PC-3 (cell line): Measurements from ENCODE around the gene CDX2. TPM values are rescaled to one million over a fixed set of nuclear protein-coding genes. Genes with fewer than 3 reads are reported as not detected.

Experiments
- ATAC-seq: fragments of 200-7000 bp; cut with Tn5 transposase; 2 replicates; pipeline ENCODE4 v1.9.1; 2020; ENCODE audit warnings: mild to moderate bottlenecking, moderate library complexity
- BruUV-seq: library from RNA; stranded (reverse); fragments of 400-500 nt; replicated peaks from 2 replicates; lab custom pipeline; 2021; lab: Mats Ljungman, UMichigan
- CTCF ChIA-PET: fragments of 300-600 bp; sonication (Branson Sonifier 250); formaldehyde crosslinking; loops from one replicate; lab custom pipeline; 2022; ENCODE audit warnings: antibody characterized with exemption; lab: Charles Lee
- POLR2A ChIA-PET: fragments of 300-600 bp; sonication (Branson Sonifier 250); formaldehyde crosslinking; loops from one replicate; lab custom pipeline; 2022; ENCODE audit warnings: antibody characterized with exemption; ENCODE audit not compliant: unreplicated experiment; lab: Charles Lee
- DNase-seq: peaks from one replicate; pipeline ENCODE4 v3.0.0-alpha.2; 2015
- H2AFZ ChIP-seq: fragments of 300-600 bp; sonication (generic); 2 replicates; pipeline ENCODE4 v1.6.0; 2016; ENCODE audit warnings: antibody characterized with exemption, low read length
- H3F3A ChIP-seq: fragments of 300-600 bp; sonication (generic); one replicate; pipeline ENCODE4 v1.6.0; 2017; ENCODE audit warnings: antibody characterized with exemption, low read length, control low read depth, mild to moderate bottlenecking; ENCODE audit not compliant: unreplicated experiment
- H3K27ac ChIP-seq: fragments of 300-600 bp; sonication (generic); 2 replicates; pipeline ENCODE4 v1.5.1; 2016; ENCODE audit warnings: mild to moderate bottlenecking, low read length
- H3K27me3 ChIP-seq: fragments of 300-600 bp; sonication (generic); 2 replicates; pipeline ENCODE4 v1.6.1; 2016; ENCODE audit warnings: low read length, mixed read lengths
- H3K36me3 ChIP-seq: fragments of 300-600 bp; sonication (generic); 2 replicates; pipeline ENCODE4 v1.6.1; 2016; ENCODE audit warnings: low read depth, mixed run types, low read length, mixed read lengths
- H3K4me1 ChIP-seq: fragments of 300-600 bp; sonication (generic); 2 replicates; pipeline ENCODE4 v1.5.1; 2016; ENCODE audit warnings: low read length; ENCODE audit not compliant: insufficient read depth
- H3K4me2 ChIP-seq: fragments of 300-600 bp; sonication (generic); 2 replicates; pipeline ENCODE4 v1.6.0; 2016; ENCODE audit warnings: low read length
- H3K4me3 ChIP-seq: fragments of 300-600 bp; sonication (generic); 2 replicates; pipeline ENCODE4 v1.5.1; 2016; ENCODE audit warnings: mild to moderate bottlenecking, low read length, mixed read lengths
- H3K79me2 ChIP-seq: fragments of 300-600 bp; sonication (generic); 2 replicates; pipeline ENCODE4 v1.6.1; 2017; ENCODE audit warnings: low read length, mixed read lengths
- H3K9ac ChIP-seq: fragments of 300-600 bp; sonication (generic); 2 replicates; pipeline ENCODE4 v1.6.0; 2016; ENCODE audit warnings: mild to moderate bottlenecking, low read length
- H3K9me2 ChIP-seq: fragments of 300-600 bp; sonication (generic); replicated peaks from 2 replicates; pipeline ENCODE4 v1.6.1; 2016; ENCODE audit warnings: mixed run types, low read length, mixed read lengths
- H3K9me3 ChIP-seq: fragments of 300-600 bp; sonication (generic); 2 replicates; pipeline ENCODE4 v1.6.1; 2016; ENCODE audit warnings: low read length, mixed read lengths
- H4K20me1 ChIP-seq: fragments of 300-600 bp; sonication (generic); 2 replicates; pipeline ENCODE4 v1.6.1; 2016; ENCODE audit warnings: low read length, mixed read lengths
- CTCF ChIP-seq: fragments of 300-600 bp; sonication (generic); conservative IDR thresholded peaks from 2 replicates; pipeline ENCODE4 v1.5.1; 2017; ENCODE audit warnings: antibody characterized with exemption, low read depth, mild to moderate bottlenecking, low read length
- EZH2 ChIP-seq: fragments of 300-600 bp; sonication (generic); IDR thresholded peaks from one replicate; pipeline ENCODE4 v1.6.1; 2017; ENCODE audit warnings: antibody characterized with exemption, mild to moderate bottlenecking, low read length; ENCODE audit not compliant: unreplicated experiment
- EZH2phosphoT487 ChIP-seq: fragments of 300-600 bp; sonication (generic); IDR thresholded peaks from 2 replicates; pipeline ENCODE4 v1.6.1; 2018; ENCODE audit warnings: mild to moderate bottlenecking, antibody characterized with exemption, low read length, borderline replicate concordance
- intact Hi-C: fragments of 100-400 bp; cut with micrococcal nuclease; formaldehyde crosslinking; loops from 2 replicates; pipeline ENCODE4 v1.9.0; 2023
- total RNA-seq: library from RNA; depleted of rRNA; stranded (reverse); fragments of >200 nt; gene quantifications from 2 replicates; pipeline ENCODE4 v1.2.3, GENCODE V29; 2014

The CDX2 gene
- total RNA-seq, 1 experiment from 2014 or later: 0.62 TPM

- Histone ChIP-seq H3K9me3 (no peaks in the 10 kb centered on the region), H3K9ac (no peak within 1 kb of the TSS), H2AFZ (no peak within 1 kb of the TSS), H3K79me2 (no peaks in the 10 kb centered on the region), H3K9me2 (no peaks in the 10 kb centered on the region), H3K36me3 (no peaks in the 10 kb centered on the region), H3K27me3 (peaks cover 18% of the 10 kb centered on the region; the same call in 1 of the 2 replicates), H3K4me3 (no peak within 1 kb of the TSS), H4K20me1 (no peaks in the 10 kb centered on the region), H3K27ac (no peak within 1 kb of the TSS), H3F3A (no peaks in the 10 kb centered on the region), H3K4me1 (no peaks in the 10 kb centered on the region), H3K4me2 (no peak within 1 kb of the TSS)
- CTCF ChIA-PET: no interaction called here
- POLR2A ChIA-PET: no interaction called here
- intact Hi-C loops: no loop called here
- DNase-seq: no peak
- no peak for TF ChIP-seq EZH2
- no peak for TF ChIP-seq CTCF
- no TSS peak for BruUV-seq
- ATAC-seq: no peak
These were observed 19.4 kb upstream of the CDX2 start, which contains the start of gene URAD for GRCh38 chr13:27988520-27988919. Gene URAD, minus strand, starts transcription at chr13:27988693. Its CDS starts 56 bp downstream, at chr13:27988637.

GRCh38 chr13:27985600-27985999, 16.5 kb upstream of the CDX2 start:
- DNase-seq: no peak
- no peak overlapping the region for H3K27ac ChIP-seq
- no peaks in the 10 kb centered on the region for H4K20me1 ChIP-seq
- H2AFZ ChIP-seq: no peak overlapping the region
- no peaks in the 10 kb centered on the region for H3K79me2 ChIP-seq
- no TSS peak for BruUV-seq
- ChIA-PET POLR2A (no interaction called here), CTCF (interaction anchor here (0.6 to 1.7 kb wide), 2 partner anchors 116 to 146 kb away, joined by 3 to 8 read pairs; no protein-coding TSS in a partner anchor)
- H3K9ac ChIP-seq: no peak overlapping the region
- H3K9me2 ChIP-seq: no peaks in the 10 kb centered on the region
- intact Hi-C loops: loop anchor here (2.0 kb wide), 1 partner anchor 611 kb away; no protein-coding TSS in a partner anchor
- H3K4me1 ChIP-seq: no peaks in the 10 kb centered on the region
- no peak overlapping the region for H3K4me3 ChIP-seq
- peaks cover 24% of the 10 kb centered on the region for H3K27me3 ChIP-seq
- no peaks in the 10 kb centered on the region for H3F3A ChIP-seq
- TF ChIP-seq CTCF (no peak), EZH2 (no peak), EZH2phosphoT487 (no peak)
- ATAC-seq: no peak
- H3K4me2 ChIP-seq: no peak overlapping the region
- no peaks in the 10 kb centered on the region for H3K9me3 ChIP-seq
- H3K36me3 ChIP-seq: no peaks in the 10 kb centered on the region

- peaks cover 32% of the 10 kb centered on the region for H3K27me3 ChIP-seq
- no peaks in the 10 kb centered on the region for H3K36me3 ChIP-seq
- H3K27ac ChIP-seq: no peak overlapping the region
- BruUV-seq: no TSS peak
- H2AFZ ChIP-seq: no peak overlapping the region
- ChIA-PET CTCF (interaction anchor here (0.7 kb wide), 1 partner anchor 1485 kb away, joined by 4 read pairs; no protein-coding TSS in a partner anchor), POLR2A (no interaction called here)
- H3K9me3 ChIP-seq: no peaks in the 10 kb centered on the region
- no peaks in the 10 kb centered on the region for H3K9me2 ChIP-seq
- DNase-seq: no peak
- no peaks in the 10 kb centered on the region for H3K79me2 ChIP-seq
- H3K4me3 ChIP-seq: no peak overlapping the region
- H3K4me1 ChIP-seq: no peaks in the 10 kb centered on the region
- ATAC-seq: no peak
- H3F3A ChIP-seq: no peaks in the 10 kb centered on the region
- no peak overlapping the region for H3K9ac ChIP-seq
- TF ChIP-seq EZH2phosphoT487 (no peak), EZH2 (no peak), CTCF (no peak)
- intact Hi-C loops: loop anchor here (5.0 kb wide), 1 partner anchor 450 kb away; no protein-coding TSS in a partner anchor
- H4K20me1 ChIP-seq: no peaks in the 10 kb centered on the region
- H3K4me2 ChIP-seq: no peak overlapping the region
These were observed 13.2 kb upstream of the CDX2 start for GRCh38 chr13:27982361-27982760.
